Stimulated activated CD8-positive, alpha-beta memory T cell treated with anti-CD3 and anti-CD28 coated beads, Interleukin-4, amount 100 ng/mL, for 24 hours (primary cell): ENCODE data around the gene MDP1.
"Not testable (repeated sequence)": the region's sequence is repeated elsewhere in the genome, so short reads cannot be mapped to it uniquely, and the experiment has no call there.

Source experiments
- DNase-seq: peaks from one replicate; pipeline ENCODE4 v3.0.0-alpha.2; 2020; ENCODE audit warnings: low read depth

MDP1 gene

GRCh38 chr14:24250354-24250753 lies 34.5 kb upstream of the MDP1 start:
- DNase-seq = no peak

DNA sequence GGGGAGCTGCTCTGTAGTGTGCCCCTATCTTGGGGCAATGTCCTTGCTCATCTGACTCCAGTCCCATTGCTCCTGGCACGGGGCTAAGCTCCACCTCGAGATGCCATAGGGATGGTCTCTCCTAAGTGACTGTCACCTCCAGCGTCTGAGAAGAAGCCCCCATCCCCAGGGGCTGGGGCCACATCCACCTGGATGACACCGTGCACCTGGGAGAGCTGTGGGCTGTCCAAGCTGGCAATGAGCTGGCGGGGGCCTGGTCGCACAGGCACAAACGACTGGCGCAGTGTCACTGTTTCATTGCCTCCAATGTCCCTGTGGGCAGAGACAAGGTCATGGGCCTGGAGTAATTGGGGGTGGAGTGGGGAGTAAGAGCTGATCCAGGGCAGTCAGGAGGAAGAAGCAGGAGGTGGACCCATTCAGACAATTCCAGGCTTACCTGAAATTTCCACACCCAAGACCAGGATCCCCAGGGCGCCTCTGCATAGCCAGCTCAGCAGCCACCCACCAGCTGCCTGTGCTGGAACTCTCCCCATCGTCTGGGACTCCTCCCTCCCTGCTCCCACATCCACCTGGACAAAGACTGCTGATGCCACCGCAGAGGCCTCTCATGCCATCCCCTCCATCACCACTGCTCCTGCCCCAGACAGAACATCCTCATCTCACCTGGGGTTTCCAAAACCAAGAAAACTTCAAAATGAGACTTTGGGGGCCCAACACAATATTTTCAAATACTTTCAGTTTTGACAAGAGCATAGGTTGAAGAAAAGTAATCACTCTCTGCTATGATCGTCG lies 33.6 kb upstream of the MDP1 start:
- DNase-seq = no peak

- no peak for DNase-seq
Measured at GRCh38 chr14:24247422-24247821, 31.6 kb upstream of the MDP1 start.

DNA sequence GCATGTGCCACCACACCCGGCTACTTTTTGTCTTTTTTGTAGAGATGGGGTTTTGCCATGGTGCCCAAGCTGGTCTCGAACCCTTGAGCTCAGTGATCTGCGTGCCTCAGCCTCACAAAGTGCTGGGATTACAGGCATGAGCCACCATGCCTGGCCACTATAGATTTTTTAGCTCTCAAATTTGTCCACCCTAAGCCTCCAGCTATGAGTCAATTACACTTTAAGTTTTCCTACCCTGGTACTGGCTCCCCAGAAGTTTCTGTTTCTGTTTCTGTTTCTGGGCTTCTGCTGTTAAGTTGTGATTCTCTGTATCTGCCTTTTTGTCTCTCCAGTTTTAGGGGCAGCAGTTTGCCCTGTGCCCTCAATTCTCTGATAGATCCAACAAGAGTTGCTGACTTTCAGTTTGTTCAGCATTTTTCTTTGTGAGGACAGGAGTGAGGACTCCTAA lies 30.9 kb upstream of the MDP1 start:
- DNase-seq = no peak

- not testable (repeated sequence) for DNase-seq
Measured at GRCh38 chr14:24245350-24245749, 29.5 kb upstream of the MDP1 start.

- DNase-seq = no peak
Measured at GRCh38 chr14:24243336-24243836, 27.5 kb upstream of the MDP1 start.

DNA sequence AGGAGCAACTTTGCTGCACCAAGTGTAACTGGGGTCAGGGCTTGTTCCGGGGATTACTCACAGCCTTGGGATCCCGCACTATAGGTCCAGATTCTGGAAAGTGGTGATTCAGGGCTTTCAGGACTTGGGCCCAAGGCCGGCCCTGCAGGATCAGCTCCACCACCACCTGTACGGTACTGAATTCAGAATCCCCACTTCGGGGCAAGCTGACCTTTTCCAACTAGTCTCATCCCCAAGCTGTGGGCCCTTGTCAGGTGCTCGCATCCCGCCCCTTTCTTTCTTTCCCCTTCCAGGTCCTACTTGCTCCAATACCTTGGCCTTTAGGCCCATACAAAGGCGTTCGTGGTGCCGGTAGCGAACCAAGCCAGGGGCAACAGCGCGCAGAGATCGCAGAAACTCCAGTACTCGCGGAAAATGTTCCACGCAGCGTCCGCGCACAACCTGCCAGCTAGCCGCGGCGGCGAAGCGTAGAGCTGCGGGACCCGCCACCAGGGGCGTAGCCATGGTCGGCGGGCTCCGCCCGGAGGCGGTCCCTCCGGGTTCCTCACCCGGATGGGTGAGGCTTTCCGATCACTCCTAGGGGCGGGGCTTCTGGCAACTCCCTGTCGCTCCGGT lies 26.1 kb upstream of the MDP1 start:
- peak; percentile 89 for DNase-seq

- no peak for DNase-seq
Measured at GRCh38 chr14:24240110-24240918, 24.4 kb upstream of the MDP1 start.

GRCh38 chr14:24238527-24239037 lies 22.7 kb upstream of the MDP1 start:
- DNase-seq = no peak

- no peak for DNase-seq
Measured at GRCh38 chr14:24238123-24238522, 22.3 kb upstream of the MDP1 start.

DNA sequence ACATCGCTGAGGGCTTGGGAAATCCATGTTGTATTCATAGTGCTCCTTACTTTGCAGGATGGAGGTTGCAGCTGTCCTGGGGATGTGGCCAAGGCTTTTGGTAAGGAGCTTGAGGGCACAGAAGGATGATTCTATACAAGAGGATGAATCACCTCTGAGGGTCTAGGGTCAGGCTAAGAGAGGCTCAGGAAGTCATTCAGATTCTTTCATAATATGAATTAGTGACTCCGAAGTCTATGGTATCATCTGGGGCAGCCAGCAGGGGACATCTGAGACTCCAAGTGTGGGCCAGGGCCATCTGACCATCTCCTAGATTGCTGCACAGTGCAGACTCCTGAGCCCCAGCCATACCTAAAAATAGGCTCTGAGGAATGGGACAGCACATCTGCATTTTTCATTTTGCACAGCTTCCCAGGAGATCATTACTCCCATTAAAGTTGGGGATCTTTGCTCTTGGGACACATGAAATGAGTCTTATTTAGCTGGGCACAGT lies 21.6 kb upstream of the MDP1 start:
- no peak for DNase-seq

DNA sequence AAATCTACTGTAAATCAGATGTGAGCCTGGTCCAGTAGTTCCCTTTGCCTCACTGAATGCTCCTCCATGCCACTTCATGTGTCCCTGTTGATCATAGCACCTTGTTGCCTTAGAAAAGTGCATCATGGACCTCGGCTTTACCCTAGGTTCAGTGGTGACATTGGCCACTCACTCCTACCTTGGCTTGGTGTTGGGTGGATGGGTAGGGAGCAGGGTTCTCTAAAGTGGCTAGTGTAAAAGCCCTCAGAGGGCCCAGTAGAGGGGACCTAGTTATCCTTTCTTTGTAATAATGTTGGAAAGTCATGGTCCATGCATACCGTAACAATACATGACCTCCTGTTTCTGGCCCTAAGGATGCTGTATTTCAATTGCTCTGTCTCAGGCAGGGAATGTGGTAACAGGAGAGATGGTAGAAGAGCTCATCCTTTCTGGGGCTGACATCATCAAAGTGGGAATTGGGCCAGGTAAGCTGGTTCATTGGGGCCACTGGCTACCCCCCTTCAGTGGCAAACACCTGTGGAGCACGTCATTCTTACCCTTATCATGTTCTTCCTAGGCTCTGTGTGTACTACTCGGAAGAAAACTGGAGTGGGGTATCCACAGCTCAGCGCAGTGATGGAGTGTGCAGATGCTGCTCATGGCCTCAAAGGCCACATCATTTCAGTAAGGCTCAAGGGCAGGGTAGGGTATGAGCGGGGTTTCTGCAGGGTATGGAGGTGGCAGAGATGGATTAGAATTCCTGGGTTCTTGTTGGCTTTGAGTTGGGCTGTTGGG lies 21.0 kb upstream of the MDP1 start:
- DNase-seq = no peak

GRCh38 chr14:24235804-24236688 lies 20.2 kb upstream of the MDP1 start:
- no peak for DNase-seq

GRCh38 chr14:24234095-24235005 lies 18.5 kb upstream of the MDP1 start:
- DNase-seq = no peak

DNA sequence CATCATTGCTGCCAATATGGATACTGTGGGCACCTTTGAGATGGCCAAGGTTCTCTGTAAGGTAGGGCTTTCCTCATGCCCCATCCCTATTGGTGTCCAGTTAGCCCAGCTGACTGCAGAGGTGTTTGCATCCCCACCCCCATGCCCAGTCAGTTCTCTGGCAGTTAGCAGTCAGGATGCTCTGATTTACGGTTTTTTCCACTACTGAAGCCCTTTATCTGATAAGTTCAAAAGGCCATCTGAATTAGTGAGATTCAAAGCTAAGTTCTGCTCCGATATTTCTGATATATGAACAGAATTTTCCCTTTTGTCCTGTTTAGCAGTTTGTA lies 17.6 kb upstream of the MDP1 start:
- no peak for DNase-seq

DNA sequence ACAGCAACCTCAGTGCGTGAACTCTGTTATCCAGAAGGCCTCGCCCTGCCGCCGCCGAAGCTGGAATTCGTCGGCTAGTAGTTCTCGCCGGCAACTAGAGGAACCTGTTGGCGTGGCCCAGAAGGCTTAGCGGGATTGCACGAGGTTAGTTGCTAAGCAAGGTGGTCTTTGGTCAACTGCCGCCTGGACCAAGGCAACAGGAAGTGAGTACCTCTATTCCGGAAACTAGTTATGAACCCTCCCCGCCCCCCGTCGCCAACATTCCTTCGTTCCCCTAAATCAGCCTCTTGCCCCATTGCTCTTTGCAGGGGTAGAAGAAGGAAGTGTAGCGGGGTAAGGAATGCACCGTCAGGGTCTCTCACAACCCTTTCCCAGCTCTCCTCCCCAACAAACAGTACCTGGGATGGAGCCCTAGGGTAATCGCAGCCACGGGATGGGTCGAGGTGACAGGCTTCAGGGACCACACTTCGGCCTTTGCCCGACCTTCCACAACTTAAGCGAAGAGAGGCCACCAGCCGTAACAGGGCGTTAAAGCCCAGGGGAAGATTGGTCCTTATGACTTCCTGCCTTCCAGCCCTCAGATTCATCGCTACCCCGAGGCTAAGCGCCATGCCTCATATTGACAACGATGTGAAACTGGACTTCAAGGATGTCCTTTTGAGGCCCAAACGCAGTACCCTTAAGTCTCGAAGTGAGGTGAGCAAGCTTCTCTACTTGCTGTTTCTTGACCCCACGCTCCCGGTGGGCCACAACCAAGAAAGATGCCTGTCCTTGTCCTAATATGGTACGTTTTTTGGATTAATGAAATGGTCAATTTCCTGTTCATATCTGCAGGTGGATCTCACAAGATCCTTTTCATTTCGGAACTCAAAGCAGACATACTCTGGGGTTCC lies 17.0 kb upstream of the MDP1 start, which contains the start of gene GMPR2:
Gene GMPR2, plus strand, starts transcription at position 285 of the 893 bp plus-strand sequence. Its CDS starts 325 bp downstream, at position 610.
- no peak for DNase-seq

DNA sequence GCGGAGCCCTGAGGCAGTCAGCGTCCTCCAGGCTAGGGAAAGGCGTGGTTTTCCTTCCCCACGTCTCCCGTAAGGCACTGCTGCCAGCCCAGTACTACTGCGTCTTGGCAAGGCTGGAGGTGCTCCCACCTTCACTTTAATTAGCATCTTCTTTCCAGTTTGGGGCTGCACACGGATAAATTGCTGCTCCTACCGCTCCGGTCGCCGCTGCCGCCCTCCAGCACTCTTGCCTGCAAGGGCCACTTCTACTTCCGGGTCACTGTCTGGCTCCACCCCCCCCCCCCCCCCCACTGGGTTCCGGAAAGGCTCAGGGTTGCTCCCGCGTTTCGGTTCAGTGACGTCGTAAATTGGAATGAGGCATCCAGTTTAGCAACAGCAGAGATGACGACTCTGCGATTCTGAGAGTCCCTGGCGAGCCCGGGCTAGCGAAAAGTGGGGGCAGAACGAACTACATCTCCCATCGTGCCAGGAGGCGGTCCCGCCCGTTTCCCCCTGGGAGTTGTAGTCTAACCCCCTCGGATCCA lies 16.3 kb upstream of the MDP1 start, which contains the start of gene NEDD8:
Gene NEDD8, minus strand, starts transcription at position 247 of the 524 bp plus-strand sequence. Its CDS starts 100 bp downstream, at position 147.
- peak; percentile 78 for DNase-seq
